HG02943 (cell line): ENCODE measurements around the gene DDX23.

Source experiments
- ATAC-seq: cut with Tn5 transposase; IDR thresholded peaks from one replicate; pipeline ENCODE4 v1.9.1; 2021; ENCODE audit warnings: mild to moderate bottlenecking, low read depth, moderate library complexity; ENCODE audit not compliant: unreplicated experiment

The DDX23 gene

GRCh38 chr12:48826209-48826855 is 25.6 kb downstream of the DDX23 start:
- ATAC-seq, result no peak

GRCh38 chr12:48824905-48825304 is 27.1 kb downstream of the DDX23 start:
- no peak for ATAC-seq

GRCh38 chr12:48824112-48824511 is 27.9 kb downstream of the DDX23 start:
- ATAC-seq, result no peak

- no peak for ATAC-seq
Observed at GRCh38 chr12:48823281-48823680, 28.7 kb downstream of the DDX23 start.

GRCh38 chr12:48822711-48823110 is 29.3 kb downstream of the DDX23 start:
- ATAC-seq, result no peak

GRCh38 chr12:48822139-48822538 is 29.8 kb downstream of the DDX23 start:
- no peak for ATAC-seq

- ATAC-seq, result no peak
Observed at GRCh38 chr12:48819986-48820725, 31.8 kb downstream of the DDX23 start.

GRCh38 chr12:48818831-48819590 is 33.0 kb downstream of the DDX23 start:
- no peak for ATAC-seq

GRCh38 chr12:48817873-48818830 is 33.8 kb downstream of the DDX23 start, which contains the start of gene CACNB3:
CACNB3 (plus strand) TSS chr12:48818496; CDS start chr12:48818930, 434 bp downstream.
- ATAC-seq, result no peak

- ATAC-seq, result no peak
Observed at GRCh38 chr12:48816143-48816854, 35.7 kb downstream of the DDX23 start.

GRCh38 chr12:48815126-48816110 is 36.5 kb downstream of the DDX23 start:
- ATAC-seq, result peak; percentile 17

GRCh38 chr12:48814262-48815125 is 37.5 kb downstream of the DDX23 start:
- peak; percentile 70 for ATAC-seq

GRCh38 chr12:48813465-48814261 is 38.3 kb downstream of the DDX23 start:
- ATAC-seq, result no peak

- no peak for ATAC-seq
Observed at GRCh38 chr12:48812389-48812788, 39.6 kb downstream of the DDX23 start.

- ATAC-seq, result no peak
Observed at GRCh38 chr12:48811437-48812090, 40.4 kb downstream of the DDX23 start.

- no peak for ATAC-seq
Observed at GRCh38 chr12:48810903-48811431, 41.0 kb downstream of the DDX23 start.
